H9 (cell line): Measurements from ENCODE around the gene TMEM238. TPM values are rescaled to one million over a fixed set of nuclear protein-coding genes. Genes with fewer than 3 reads are reported as not detected.

Experiments
- DNase-seq: peaks from one replicate; pipeline ENCODE4 v3.0.0-alpha.2; 2017
- H2AFZ ChIP-seq: one replicate; pipeline ENCODE4 v1.6.1; 2013; ENCODE audit warnings: mild to moderate bottlenecking, low read length, control low read depth, moderate library complexity
- H2AK5ac ChIP-seq: 2 replicates; pipeline ENCODE4 v1.6.1; 2013; ENCODE audit warnings: low read length, control low read depth, mixed read lengths; ENCODE audit not compliant: insufficient read length
- H2BK120ac ChIP-seq: one replicate; pipeline ENCODE4 v1.6.1; 2013; ENCODE audit warnings: low read depth, mild to moderate bottlenecking, low read length, control low read depth, inconsistent platforms; ENCODE audit not compliant: poor library complexity, severe bottlenecking
- H2BK12ac ChIP-seq: 2 replicates; pipeline ENCODE4 v1.6.1; 2013; ENCODE audit warnings: low read length, control low read depth, mixed read lengths, low read depth; ENCODE audit not compliant: insufficient read length
- H2BK15ac ChIP-seq: 2 replicates; pipeline ENCODE4 v1.6.1; 2013; ENCODE audit warnings: low read depth, low read length, control low read depth
- H2BK20ac ChIP-seq: one replicate; pipeline ENCODE4 v1.6.1; 2013; ENCODE audit warnings: low read depth, mild to moderate bottlenecking, low read length, control low read depth, inconsistent platforms; ENCODE audit not compliant: poor library complexity, severe bottlenecking
- H2BK5ac ChIP-seq: 2 replicates; pipeline ENCODE4 v1.6.1; 2013; ENCODE audit warnings: low read length, control low read depth, mixed read lengths; ENCODE audit not compliant: insufficient read length
- H3K14ac ChIP-seq: 2 replicates; pipeline ENCODE4 v1.6.1; 2013; ENCODE audit warnings: low read length, control low read depth; ENCODE audit not compliant: insufficient read depth
- H3K18ac ChIP-seq: 2 replicates; pipeline ENCODE4 v1.6.1; 2013; ENCODE audit warnings: low read depth, mild to moderate bottlenecking, mixed read lengths, low read length, control low read depth; ENCODE audit not compliant: insufficient read length
- H3K23ac ChIP-seq: 2 replicates; pipeline ENCODE4 v1.6.1; 2013; ENCODE audit warnings: low read length, control low read depth, mixed read lengths, low read depth; ENCODE audit not compliant: insufficient read length
- H3K23me2 ChIP-seq: 2 replicates; pipeline ENCODE4 v1.6.1; 2013; ENCODE audit warnings: low read depth, mild to moderate bottlenecking, mixed read lengths, low read length, control low read depth; ENCODE audit not compliant: insufficient read length, poor library complexity, severe bottlenecking
- H3K27ac ChIP-seq: 2 replicates; pipeline ENCODE4 v1.5.1; 2013; ENCODE audit warnings: low read length, control low read depth, mixed read lengths, low read depth; ENCODE audit not compliant: insufficient read length
- H3K27me3 ChIP-seq: 2 replicates; pipeline ENCODE4 v1.6.1; 2013; ENCODE audit warnings: low read length, control low read depth, inconsistent platforms; ENCODE audit not compliant: insufficient read depth
- H3K4ac ChIP-seq: 2 replicates; pipeline ENCODE4 v1.6.1; 2013; ENCODE audit warnings: low read depth, mild to moderate bottlenecking, control low read depth, inconsistent platforms, low read length, moderate library complexity
- H3K4me1 ChIP-seq: 2 replicates; pipeline ENCODE4 v1.6.1; 2013; ENCODE audit warnings: low read length, control low read depth, inconsistent platforms; ENCODE audit not compliant: insufficient read depth
- H3K4me2 ChIP-seq: 2 replicates; pipeline ENCODE4 v1.6.1; 2013; ENCODE audit warnings: low read length, control low read depth, mixed read lengths; ENCODE audit not compliant: insufficient read length, insufficient read depth
- H3K56ac ChIP-seq: 2 replicates; pipeline ENCODE4 v1.6.1; 2013; ENCODE audit warnings: low read depth, mild to moderate bottlenecking, mixed read lengths, low read length, control low read depth; ENCODE audit not compliant: insufficient read length
- H3K79me1 ChIP-seq: 2 replicates; pipeline ENCODE4 v1.6.1; 2013; ENCODE audit warnings: low read depth, mild to moderate bottlenecking, moderate library complexity, low read length, control low read depth, inconsistent platforms; ENCODE audit not compliant: insufficient read depth, poor library complexity, severe bottlenecking
- H3K79me2 ChIP-seq: 2 replicates; pipeline ENCODE4 v1.6.1; 2013; ENCODE audit warnings: low read length, control low read depth, inconsistent platforms; ENCODE audit not compliant: insufficient read depth
- H3K9ac ChIP-seq: 2 replicates; pipeline ENCODE4 v1.6.1; 2013; ENCODE audit warnings: low read length, control low read depth, mixed read lengths; ENCODE audit not compliant: insufficient read length; ENCODE audit errors: extremely low read depth
- H3K9me3 ChIP-seq: one replicate; pipeline ENCODE4 v1.6.1; 2013; ENCODE audit warnings: low read depth, low read length, inconsistent platforms; ENCODE audit not compliant: control insufficient read depth
- H3T11ph ChIP-seq: one replicate; pipeline ENCODE4 v1.6.1; 2013; ENCODE audit warnings: mild to moderate bottlenecking, low read length, control low read depth, inconsistent platforms
- H4K20me1 ChIP-seq: one replicate; pipeline ENCODE4 v1.6.1; 2013; ENCODE audit not compliant: control insufficient read depth, insufficient read length, insufficient read depth
- H4K5ac ChIP-seq: 2 replicates; pipeline ENCODE4 v1.6.1; 2013; ENCODE audit warnings: low read depth, mild to moderate bottlenecking, mixed read lengths, low read length, control low read depth; ENCODE audit not compliant: insufficient read length
- H4K8ac ChIP-seq: replicated peaks from 2 replicates; pipeline ENCODE4 v1.6.1; 2013; ENCODE audit warnings: low read length, control low read depth, mixed read lengths, low read depth; ENCODE audit not compliant: insufficient read length
- H4K91ac ChIP-seq: 2 replicates; pipeline ENCODE4 v1.6.1; 2013; ENCODE audit warnings: low read depth, mild to moderate bottlenecking, moderate library complexity, mixed read lengths, low read length, control low read depth; ENCODE audit not compliant: insufficient read length
- H3K27ac Mint-ChIP-seq, 3 experiments: 2 replicates in 2 of 3; 3 replicates in 1 of 3; pipeline ENCODE4 v1.8.0; 2020 to 2021; ENCODE audit warnings: mixed read lengths in 3 of 3, mild to moderate bottlenecking in 1 of 3, moderate library complexity in 1 of 3
- H3K27me3 Mint-ChIP-seq: 2 replicates; pipeline ENCODE4 v1.8.0; 2021; ENCODE audit warnings: low read depth, mild to moderate bottlenecking, moderate library complexity, mixed read lengths
- H3K36me3 Mint-ChIP-seq, 3 experiments: 2 replicates in 2 of 3; 3 replicates in 1 of 3; pipeline ENCODE4 v1.8.0; 2020 to 2021; ENCODE audit warnings: low read depth in 3 of 3, mixed read lengths in 3 of 3; ENCODE audit not compliant: insufficient read depth in 1 of 3
- H3K4me1 Mint-ChIP-seq, 2 experiments: 2 replicates each; pipeline ENCODE4 v1.8.0; 2020; ENCODE audit warnings: mixed read lengths in 2 of 2
- H3K4me3 Mint-ChIP-seq, 2 experiments: 2 replicates in 1 of 2; 3 replicates in 1 of 2; pipeline ENCODE4 v1.8.0; 2020 to 2021; ENCODE audit warnings: mild to moderate bottlenecking in 2 of 2, mixed read lengths in 2 of 2, moderate library complexity in 1 of 2
- H3K9me3 Mint-ChIP-seq, 2 experiments: 2 replicates in 1 of 2; 3 replicates in 1 of 2; pipeline ENCODE4 v1.8.0; 2020; ENCODE audit warnings: mild to moderate bottlenecking in 2 of 2, mixed read lengths in 2 of 2, moderate library complexity in 1 of 2
- WGBS: extraction: QIAGEN DNeasy Blood & Tissue Kit; methylation state at CpG from one replicate; pipeline ENCODE4 v1.1.7; 2013; ENCODE audit warnings: missing lambda C conversion rate, low lambda C conversion rate, mixed read lengths; ENCODE audit not compliant: insufficient read length; ENCODE audit errors: extremely low coverage; 5-methylcytosine and 5-hydroxymethylcytosine counted together
- total RNA-seq: library from RNA; stranded (reverse); gene quantifications from 2 replicates; pipeline ENCODE4 v1.2.1, GENCODE V29; 2021
- TF ChIP-seq, protein P1 (sequence below): fragments of 200-600 bp; sonication (generic); conservative IDR thresholded peaks from 3 replicates; pipeline ENCODE4 v1.8.0; 2021; ENCODE audit warnings: antibody characterized with exemption, mild to moderate bottlenecking

Gene TMEM238
- total RNA-seq, 1 experiment from 2014 or later = 4.8 TPM

- no peak overlapping the region for H2BK120ac ChIP-seq
- no peak overlapping the region for H4K91ac ChIP-seq
- peaks cover 16 to 34% of the 10 kb centered on the region in 2 experiments for H3K4me1 Mint-ChIP-seq
- no peak overlapping the region for H2BK5ac ChIP-seq
- H3K23ac ChIP-seq = no peak overlapping the region
- H4K8ac ChIP-seq = no peak overlapping the region
- no CpG with 5 or more reads among the region's 44 CpGs for WGBS
- no peaks in the 10 kb centered on the region; a peak in 1 of 5 replicates for H3K9me3 Mint-ChIP-seq
- H3K9me3 ChIP-seq = no peaks in the 10 kb centered on the region
- H3K4me2 ChIP-seq = peak overlapping the region; percentile 74
- H2BK15ac ChIP-seq = no peak overlapping the region
- no peaks in the 10 kb centered on the region for H4K20me1 ChIP-seq
- peak overlapping the region; percentile 89 for H3K18ac ChIP-seq
- H3K23me2 ChIP-seq = peaks cover 17% of the 10 kb centered on the region
- H2AK5ac ChIP-seq = no peak overlapping the region
- peak overlapping the region; percentile 84 to 96 for H3K4me3 Mint-ChIP-seq
- peaks cover 20% of the 10 kb centered on the region for H3K27me3 Mint-ChIP-seq
- H2BK12ac ChIP-seq = peak overlapping the region; percentile 88
- H3K4ac ChIP-seq = no peak overlapping the region
- DNase-seq = peak; percentile 52
- no peaks in the 10 kb centered on the region for H3K79me2 ChIP-seq
- no peak overlapping the region for H2AFZ ChIP-seq
- no peak overlapping the region for H3K27ac ChIP-seq
- peak overlapping the region; percentile 95 to 100 (median 99); a peak in 6 of 7 replicates for H3K27ac Mint-ChIP-seq
- peak overlapping the region; percentile 94 for H3K14ac ChIP-seq
- H3K9ac ChIP-seq = peak overlapping the region; percentile 76
- no peaks in the 10 kb centered on the region; the same call in 1 of the 2 replicates for H3K4me1 ChIP-seq
- peaks cover 24 to 36% (median 35%) of the 10 kb centered on the region in 3 experiments; a peak in 6 of 7 replicates for H3K36me3 Mint-ChIP-seq
- no peak overlapping the region for H3T11ph ChIP-seq
- H3K27me3 ChIP-seq = no peaks in the 10 kb centered on the region; the same call in 1 of the 2 replicates
- H3K79me1 ChIP-seq = no peaks in the 10 kb centered on the region
- TF ChIP-seq, protein P1, sequence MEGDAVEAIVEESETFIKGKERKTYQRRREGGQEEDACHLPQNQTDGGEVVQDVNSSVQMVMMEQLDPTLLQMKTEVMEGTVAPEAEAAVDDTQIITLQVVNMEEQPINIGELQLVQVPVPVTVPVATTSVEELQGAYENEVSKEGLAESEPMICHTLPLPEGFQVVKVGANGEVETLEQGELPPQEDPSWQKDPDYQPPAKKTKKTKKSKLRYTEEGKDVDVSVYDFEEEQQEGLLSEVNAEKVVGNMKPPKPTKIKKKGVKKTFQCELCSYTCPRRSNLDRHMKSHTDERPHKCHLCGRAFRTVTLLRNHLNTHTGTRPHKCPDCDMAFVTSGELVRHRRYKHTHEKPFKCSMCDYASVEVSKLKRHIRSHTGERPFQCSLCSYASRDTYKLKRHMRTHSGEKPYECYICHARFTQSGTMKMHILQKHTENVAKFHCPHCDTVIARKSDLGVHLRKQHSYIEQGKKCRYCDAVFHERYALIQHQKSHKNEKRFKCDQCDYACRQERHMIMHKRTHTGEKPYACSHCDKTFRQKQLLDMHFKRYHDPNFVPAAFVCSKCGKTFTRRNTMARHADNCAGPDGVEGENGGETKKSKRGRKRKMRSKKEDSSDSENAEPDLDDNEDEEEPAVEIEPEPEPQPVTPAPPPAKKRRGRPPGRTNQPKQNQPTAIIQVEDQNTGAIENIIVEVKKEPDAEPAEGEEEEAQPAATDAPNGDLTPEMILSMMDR = no peak
- no peak overlapping the region for H2BK20ac ChIP-seq
- no peak overlapping the region for H3K56ac ChIP-seq
- H4K5ac ChIP-seq = no peak overlapping the region
Measured at GRCh38 chr19:55339889-55340783, 44.0 kb downstream of the TMEM238 start.
